Heart right ventricle (tissue), 16 donors: ENCODE results near the gene SLC7A6. TPM values are rescaled to one million over a fixed set of nuclear protein-coding genes. Genes with fewer than 3 reads are reported as not detected.

Source experiments
- ATAC-seq, 8 donors: fragments of 200-7000 bp; cut with Tn5 transposase; one replicate each; pipeline ENCODE4 v1.9.1; 2020; ENCODE audit warnings: mild to moderate bottlenecking in 8 of 8, moderate library complexity in 8 of 8, moderate number of reproducible peaks in 1 of 8
- DNase-seq, 2 donors: peaks; one replicate each; pipeline ENCODE4 v3.0.0-alpha.2; 2020
- H3K27ac ChIP-seq, 10 donors: fragments of 200-600 bp; sonication (generic) in 2 of 10; one replicate each; pipeline versions ENCODE4 v1.5.0 to v1.8.0; 2020 to 2022; ENCODE audit warnings: mild to moderate bottlenecking in 3 of 10
- H3K27me3 ChIP-seq, 7 donors: fragments of 200-600 bp; one replicate each; pipeline ENCODE4 v1.8.0; 2021 to 2022; ENCODE audit warnings: mild to moderate bottlenecking in 2 of 7
- H3K36me3 ChIP-seq, 9 donors: fragments of 200-600 bp; sonication (generic) in 1 of 9; one replicate each; pipeline versions ENCODE4 v1.5.0 to v1.8.0; 2020 to 2022; ENCODE audit warnings: mild to moderate bottlenecking in 2 of 9
- H3K4me1 ChIP-seq, 9 donors: fragments of 200-600 bp; sonication (generic) in 1 of 9; one replicate each; pipeline versions ENCODE4 v1.5.0 to v1.8.0; 2020 to 2022; ENCODE audit warnings: mild to moderate bottlenecking in 4 of 9
- H3K4me3 ChIP-seq, 10 donors: fragments of 200-600 bp; sonication (generic) in 2 of 10; one replicate each; pipeline versions ENCODE4 v1.5.0 to v1.8.0; 2020 to 2022; ENCODE audit warnings: mild to moderate bottlenecking in 7 of 10, moderate library complexity in 2 of 10
- H3K9me3 ChIP-seq, 11 donors: fragments of 200-600 bp in 10 of 11; sonication (generic) in 2 of 11; one replicate each; pipeline versions ENCODE4 v1.5.0 to v1.8.0; 2013 to 2022; ENCODE audit warnings: mild to moderate bottlenecking in 2 of 11, control low read depth in 1 of 11, moderate library complexity in 1 of 11
- CTCF ChIP-seq, 9 donors: fragments of 200-600 bp; sonication (generic) in 2 of 9; IDR thresholded peaks; one replicate each; pipeline versions ENCODE4 v1.5.0 to v1.8.0; 2021 to 2022; ENCODE audit warnings: antibody characterized with exemption in 9 of 9, mild to moderate bottlenecking in 5 of 9, moderate library complexity in 1 of 9
- WGBS, 2 donors: extraction: QIAGEN DNeasy Blood & Tissue Kit; methylation state at CpG; one replicate each; pipeline ENCODE4 v1.1.7; 2013; ENCODE audit warnings: inconsistent platforms in 1 of 2; 5-methylcytosine and 5-hydroxymethylcytosine counted together
- intact Hi-C, 10 donors: fragments of 100-400 bp; cut with DNase I; formaldehyde crosslinking; loops; one replicate each; pipeline versions ENCODE4 v1.11.1 to v1.14.2; 2022
- polyA plus RNA-seq, 2 donors: library from polyadenylated mRNA; stranded (reverse); fragments of 200-250 nt; gene quantifications; one replicate each; pipeline ENCODE4 v1.2.3, GENCODE V29; 2013
- total RNA-seq, 10 donors: library from RNA; stranded (reverse); fragmentation: NEBNext Ultra II Directional in 3 of 10; extraction: Animal tissue kit (Norgen Biotek cat#: 25700) in 3 of 10; gene quantifications; one replicate each; pipeline versions ENCODE4 v1.2.1 to v1.2.4, GENCODE V29; 2021 to 2023
- donor health status: Arrhythmogenic right ventricular cardiomyopathy.
- donor health status: ischemic (EF 13 %, LVEDD 7.1; RV severe dilation, severe dysfunction).
- donor health status: healthy with polysubstance abuse.
- donor health status: DM: no; HTN: yes; CAD: no.
- donor health status: DM: no; HTN: no; CAD: no.
- donor health status: ischemic (EF 25% LVEDD 6.9; RV normal size, moderate dysfunction).
- donor health status: ischemic (EF 25% LVEDD 5.7; RV mildly dilated, moderate dysfunction).
- donor health status: healthy.
- donor health status: DM: yes; HTN: yes; CAD: no.
- donor health status: Ischemic cardiomyopathy.
- donor health status: ischemic (EF 35%, LVEDD 5.7; RV mildly dilated, moderate dysfunction).
- donor health status: nonischemic (EF 11% LVEDD 7.7; RV severe dilation, severe dysfunction).
- donor health status: DM: yes; HTN: yes; CAD: no.
- donor health status: PGD.
- donor health status: ischemic (EF 29% LVEDD 5.4; RV normal size, mild dysfunction).
- donor health status: nonischemic (EF 23%, LVEDD 6.1; RV moderate dilation, normal function).

The SLC7A6 gene
- total and polyA plus RNA-seq, 12 donors = 22.6 to 85.6 (median 42.4) TPM

GRCh38 chr16:68274441-68274840 is 10.1 kb downstream of the SLC7A6 start:
- Histone ChIP-seq H3K4me1 (peaks cover 0 to 64% (median 44%) of the 10 kb centered on the region in 9 donors), H3K27me3 (no peaks in the 10 kb centered on the region), H3K9me3 (no peaks in the 10 kb centered on the region), H3K36me3 (peaks cover 0 to 80% (median 8%) of the 10 kb centered on the region in 9 donors), H3K4me3 (no peak overlapping the region), H3K27ac (peak overlapping the region in 8 of 10 donors; percentile 5 to 69 (median 60))
- WGBS, 2 donors = 76 to 80% methylated on average over 4 of the region's 4 CpGs
- ATAC-seq (peak in 6 of 8 donors; percentile 37 to 65 (median 60)), DNase-seq (no peak)
- intact Hi-C loops = no loop called here
- no peak for TF ChIP-seq CTCF (IDR thresholded peaks at IDR 0.05)

- Histone ChIP-seq H3K4me3 (no peak overlapping the region), H3K4me1 (peaks cover 0 to 71% (median 44%) of the 10 kb centered on the region in 9 donors), H3K27ac (peak overlapping the region; percentile 56 to 82 (median 66)), H3K27me3 (no peaks in the 10 kb centered on the region), H3K36me3 (peaks cover 0 to 82% (median 8%) of the 10 kb centered on the region in 9 donors), H3K9me3 (no peaks in the 10 kb centered on the region)
- DNase-seq (no peak), ATAC-seq (no peak)
- WGBS, 2 donors = 46 to 51% methylated on average over 4 of the region's 4 CpGs
- intact Hi-C loops = no loop called here
- no peak for TF ChIP-seq CTCF (IDR thresholded peaks at IDR 0.05)
These were observed 11.4 kb downstream of the SLC7A6 start for GRCh38 chr16:68275611-68276191.

DNA sequence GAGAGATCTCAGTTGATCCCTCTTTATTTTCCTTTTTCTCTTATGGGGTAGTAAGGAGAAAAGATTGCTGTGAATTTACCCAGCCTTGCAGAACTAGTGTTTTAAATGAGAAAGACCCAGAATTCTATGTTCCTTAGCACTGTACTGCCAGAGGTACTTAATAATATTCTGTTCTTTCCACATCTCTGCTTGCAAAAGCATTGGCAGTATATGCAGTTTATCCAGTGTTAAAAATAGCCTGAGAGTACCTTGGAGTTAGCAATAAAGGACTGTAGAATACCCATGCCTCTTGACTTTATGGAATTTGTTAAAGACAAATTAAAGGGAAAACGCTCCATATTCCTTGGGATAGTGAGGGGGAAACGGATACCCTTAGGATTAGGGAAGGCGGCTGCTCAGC is 11.9 kb downstream of the SLC7A6 start:
- H3K4me1 ChIP-seq = peaks cover 0 to 76% (median 48%) of the 10 kb centered on the region in 9 donors
- 51 to 77% methylated on average over 3 of the region's 3 CpGs for WGBS, 2 donors
- peaks cover 0 to 83% (median 8%) of the 10 kb centered on the region in 9 donors for H3K36me3 ChIP-seq

More for the DNA sequence above, 11.9 kb downstream of the SLC7A6 start:
- no peak overlapping the region for H3K4me3 ChIP-seq
- H3K9me3 ChIP-seq = no peaks in the 10 kb centered on the region
- H3K27ac ChIP-seq = peak overlapping the region; percentile 56 to 82 (median 66)
- H3K27me3 ChIP-seq = no peaks in the 10 kb centered on the region
- peak in 7 of 8 donors; percentile 18 to 79 (median 57) for ATAC-seq
- intact Hi-C loops = no loop called here
- no peak for TF ChIP-seq CTCF (IDR thresholded peaks at IDR 0.05)
- DNase-seq = no peak
